ENCODE measurements around the gene CCDC188.

CCDC188 gene

DNA sequence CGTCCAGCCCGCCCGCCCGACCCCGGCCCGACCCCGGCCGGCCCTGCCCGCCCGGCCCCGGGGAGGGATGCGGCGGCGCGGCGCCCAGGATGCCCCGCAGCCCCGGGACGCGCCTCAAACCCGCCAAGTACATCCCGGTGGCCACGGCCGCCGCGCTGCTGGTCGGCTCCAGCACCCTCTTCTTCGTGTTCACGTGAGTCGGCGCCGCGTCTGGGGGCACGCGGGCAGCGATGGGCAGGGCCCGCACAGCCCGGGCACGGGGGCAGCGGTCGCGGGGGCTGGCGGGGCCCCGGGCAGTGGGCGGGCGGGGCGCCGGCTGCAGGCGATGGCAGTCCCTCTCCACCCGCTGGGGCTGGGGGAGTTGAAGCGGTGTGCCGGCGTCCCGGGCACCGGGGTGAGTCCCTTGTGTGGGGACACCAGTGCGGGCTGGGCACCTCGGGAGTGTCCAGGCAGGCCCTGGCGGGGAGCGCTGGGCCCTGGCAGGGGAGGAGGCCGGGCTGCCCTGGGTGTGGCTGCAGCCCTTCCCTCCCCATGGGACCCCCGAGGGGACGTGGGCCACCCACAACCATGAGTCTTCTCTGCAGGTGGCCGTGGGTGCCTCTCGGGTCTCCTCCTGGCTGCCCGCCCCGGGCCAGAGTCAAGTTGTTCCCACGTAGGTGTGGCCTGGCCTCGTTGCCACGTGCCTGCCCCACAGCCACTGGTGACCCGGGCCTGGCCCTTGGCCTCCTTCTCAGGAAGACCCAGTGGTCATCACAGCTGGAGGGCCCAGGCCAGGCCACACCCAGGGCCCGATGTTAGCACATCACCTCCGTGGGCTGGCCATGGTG is 18.8 kb downstream of the CCDC188 start:
- peak; percentile 13 for DNase-seq

DNA sequence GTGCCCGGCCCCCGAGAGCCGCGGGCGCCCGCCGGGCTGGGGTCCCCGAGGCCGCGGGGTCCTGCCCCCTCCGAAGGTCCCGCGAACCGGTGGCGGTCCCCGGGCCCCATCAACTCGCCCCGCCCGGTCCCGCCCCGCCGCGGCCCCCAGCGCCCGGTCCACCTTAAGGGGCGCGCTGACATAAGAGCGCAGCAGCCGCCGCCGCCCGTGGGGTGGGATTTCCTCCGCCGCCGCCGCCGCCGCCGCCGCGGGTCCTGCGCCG is 19.3 kb downstream of the CCDC188 start, which contains the start of gene ZDHHC8:
Gene ZDHHC8 (plus strand): TSS at position 208 of the 262 bp plus-strand sequence. CDS start 144 bp downstream, outside the sequence.
- DNase-seq = no peak

DNA sequence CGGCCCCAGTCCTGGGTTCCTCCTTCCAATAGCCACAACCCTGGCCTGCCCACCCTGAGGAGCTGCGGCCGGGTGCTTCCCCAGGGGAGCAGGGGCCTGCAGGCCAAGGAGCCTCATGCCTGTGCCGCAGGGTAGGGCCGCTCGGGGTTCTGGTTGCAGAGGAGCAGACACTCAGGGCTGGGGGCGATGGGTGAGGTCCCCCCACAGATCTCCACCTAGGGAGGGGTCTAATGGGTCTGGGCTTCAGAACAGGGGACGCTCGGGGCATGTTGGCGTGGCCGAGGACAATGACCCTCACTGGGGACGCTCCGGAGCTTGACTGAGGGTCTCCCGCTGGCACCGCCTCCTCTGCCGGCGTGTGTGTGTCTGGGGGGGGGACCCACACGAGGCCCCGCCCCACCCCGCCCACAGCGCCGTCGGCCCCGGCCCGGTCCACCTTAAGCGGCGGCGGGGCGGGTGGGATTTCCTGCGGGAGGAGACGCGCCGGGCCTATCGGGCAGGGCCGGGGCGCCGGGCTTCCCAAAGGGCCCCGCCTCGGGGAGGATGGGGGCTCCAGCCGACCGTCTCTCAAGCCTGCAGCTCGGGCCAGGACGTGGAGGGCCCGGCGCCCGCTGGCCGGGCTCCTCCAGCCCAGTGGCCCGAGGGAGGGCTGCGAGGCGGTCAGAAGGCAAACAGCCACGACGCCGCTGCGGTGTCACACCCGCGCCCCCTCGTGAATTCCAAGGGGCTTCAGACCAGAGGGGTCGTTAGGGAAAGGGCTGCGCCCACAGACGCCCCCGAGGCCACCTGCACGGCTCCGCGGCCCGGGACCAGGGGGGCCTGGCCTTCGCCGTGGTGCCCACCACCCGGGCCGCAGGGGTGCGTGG is 19.9 kb downstream of the CCDC188 start:
- peak; percentile 76 for DNase-seq

DNA sequence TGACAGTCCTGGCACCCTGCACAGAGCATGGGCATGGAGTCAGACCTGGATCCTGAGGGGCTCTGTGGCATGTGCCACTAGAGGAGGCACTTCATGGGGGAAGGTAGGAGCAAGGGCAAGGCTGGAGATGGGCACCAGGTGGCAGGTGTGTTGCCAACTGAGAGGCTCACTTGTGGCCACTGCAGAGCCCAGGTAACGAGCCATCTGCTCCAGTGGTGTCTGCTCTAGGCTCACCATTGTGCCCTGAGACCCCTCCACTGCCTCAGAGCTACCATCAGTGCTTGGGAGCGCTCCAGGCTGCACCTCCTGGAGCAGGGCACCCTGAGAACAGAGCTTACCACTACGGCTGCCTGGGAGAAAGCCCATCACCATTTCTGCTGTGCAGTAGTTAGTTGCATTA is 20.5 kb downstream of the CCDC188 start:
- peak; percentile 24 for DNase-seq

DNA sequence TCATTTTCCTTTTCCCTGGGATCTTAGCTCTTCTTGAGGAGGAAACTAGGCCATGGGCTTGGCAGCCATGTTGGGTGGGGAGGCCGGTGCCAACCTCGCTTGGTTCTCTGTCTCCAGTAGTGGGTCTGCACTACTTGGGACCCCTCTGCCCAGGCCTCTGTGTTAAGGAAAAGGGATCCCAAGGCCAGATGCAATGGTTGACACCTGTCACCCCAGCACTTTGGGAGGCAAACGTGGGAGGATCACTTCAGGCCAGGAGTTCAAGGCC is 21.2 kb downstream of the CCDC188 start:
- no peak for DNase-seq

DNA sequence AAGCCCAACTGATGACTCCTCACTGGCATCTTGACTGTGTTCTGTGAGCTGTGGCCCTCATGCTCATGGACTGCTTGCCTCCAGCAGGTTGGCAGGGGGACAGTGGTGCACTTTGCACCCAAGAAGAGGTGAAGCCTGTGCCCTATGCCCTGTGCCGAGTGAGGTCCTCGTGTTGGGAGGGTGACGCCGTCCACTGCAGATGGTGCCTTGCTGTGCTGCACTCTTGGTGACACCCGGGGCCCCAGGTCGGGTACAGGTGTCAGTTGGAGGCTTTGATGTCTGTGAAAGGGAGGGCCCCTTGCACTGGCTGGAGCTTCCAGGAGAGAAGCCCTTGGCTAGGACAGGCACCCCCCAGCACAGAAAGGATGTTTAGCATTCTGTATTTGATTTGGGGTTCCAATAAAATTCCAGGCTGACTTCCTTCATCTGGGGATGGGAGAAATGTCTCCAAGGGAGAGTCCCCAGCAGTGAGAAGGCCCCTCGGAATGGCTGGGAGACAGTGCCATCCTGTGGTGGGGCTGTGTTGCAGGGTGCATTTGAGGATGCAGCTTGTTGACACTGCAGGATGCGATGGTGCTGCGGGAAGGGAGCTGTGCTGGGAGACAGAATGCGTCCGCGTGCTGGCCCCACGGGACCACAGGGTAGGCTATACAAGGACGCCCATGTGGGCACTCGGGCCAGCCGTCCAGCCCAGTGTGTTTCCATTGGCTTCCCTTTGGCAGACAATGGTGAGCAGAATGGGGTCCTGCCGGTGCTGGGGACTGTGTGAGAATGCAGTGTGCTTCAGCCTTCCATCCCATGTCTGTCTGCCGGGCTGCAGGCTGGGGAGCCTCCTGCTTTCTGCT is 21.7 kb downstream of the CCDC188 start:
- peak; percentile 21 for DNase-seq

GRCh38 chr22:20128619-20128901 is 22.3 kb downstream of the CCDC188 start:
- DNase-seq = no peak

DNA sequence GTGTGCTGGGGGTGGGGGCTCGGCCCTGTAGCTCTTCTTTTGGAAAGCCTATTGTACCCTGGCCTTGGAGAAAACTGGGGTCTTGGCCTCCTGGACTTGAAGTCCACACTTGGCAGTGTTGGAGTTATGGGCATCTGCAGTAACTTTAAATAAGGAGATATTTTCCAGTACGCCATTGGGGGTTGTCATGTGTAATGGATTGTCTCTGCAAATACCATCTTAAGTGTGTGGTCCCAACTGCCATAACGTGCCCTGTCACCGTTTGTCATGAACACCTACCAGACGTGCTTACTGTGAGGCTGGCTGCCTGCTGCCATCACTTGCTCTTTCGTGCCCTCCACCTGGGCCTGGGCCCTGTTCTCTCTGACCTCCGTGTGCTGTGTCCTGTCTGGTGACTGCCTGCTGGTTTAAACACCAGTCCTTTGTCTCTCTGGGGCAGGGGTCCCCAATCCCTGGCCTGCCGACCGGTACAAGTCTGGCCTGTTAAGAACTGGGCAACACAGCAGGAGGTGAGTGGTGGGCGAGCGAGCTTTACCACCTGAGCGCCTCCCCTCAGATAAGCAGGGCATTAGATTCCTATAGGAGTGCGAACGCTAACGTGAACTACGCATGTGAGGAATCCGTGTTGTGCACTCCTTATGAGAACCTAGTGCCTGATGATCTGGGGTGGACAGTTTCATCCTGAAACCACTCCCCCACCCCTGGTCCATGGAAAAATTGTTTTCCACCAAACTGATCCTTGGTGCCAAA is 22.8 kb downstream of the CCDC188 start:
- DNase-seq = no peak

DNA sequence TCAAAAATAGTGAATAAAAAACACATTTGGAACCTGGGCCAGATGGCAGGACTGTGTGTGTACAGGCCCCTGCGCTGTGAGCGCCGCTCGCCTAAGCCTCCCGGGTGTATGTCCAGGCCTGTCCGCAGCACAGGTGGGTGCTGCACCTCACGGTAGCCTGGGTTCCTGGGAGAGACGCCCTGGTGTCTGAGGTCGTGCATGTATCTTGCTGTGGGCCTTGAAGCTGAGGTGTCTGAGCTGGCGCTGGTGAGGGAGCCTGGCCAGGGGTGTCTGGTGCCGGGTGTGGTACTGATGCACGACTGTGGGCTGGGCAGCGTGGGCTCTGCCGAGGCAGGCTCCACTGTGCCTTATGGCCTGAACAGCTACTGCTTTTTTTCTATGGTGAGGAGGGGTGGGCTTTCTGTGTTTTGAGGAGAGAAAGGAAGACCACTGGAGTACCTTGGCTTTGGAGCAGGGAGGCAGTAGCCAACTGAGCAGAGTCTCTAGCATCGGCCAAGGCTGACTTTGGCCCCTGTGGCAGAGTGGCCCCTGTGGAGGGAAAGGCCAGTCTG is 23.5 kb downstream of the CCDC188 start:
- DNase-seq = no peak

GRCh38 chr22:20126284-20127029 is 24.4 kb downstream of the CCDC188 start:
- DNase-seq = no peak

GRCh38 chr22:20125201-20126174 is 25.4 kb downstream of the CCDC188 start:
- no peak for DNase-seq

DNA sequence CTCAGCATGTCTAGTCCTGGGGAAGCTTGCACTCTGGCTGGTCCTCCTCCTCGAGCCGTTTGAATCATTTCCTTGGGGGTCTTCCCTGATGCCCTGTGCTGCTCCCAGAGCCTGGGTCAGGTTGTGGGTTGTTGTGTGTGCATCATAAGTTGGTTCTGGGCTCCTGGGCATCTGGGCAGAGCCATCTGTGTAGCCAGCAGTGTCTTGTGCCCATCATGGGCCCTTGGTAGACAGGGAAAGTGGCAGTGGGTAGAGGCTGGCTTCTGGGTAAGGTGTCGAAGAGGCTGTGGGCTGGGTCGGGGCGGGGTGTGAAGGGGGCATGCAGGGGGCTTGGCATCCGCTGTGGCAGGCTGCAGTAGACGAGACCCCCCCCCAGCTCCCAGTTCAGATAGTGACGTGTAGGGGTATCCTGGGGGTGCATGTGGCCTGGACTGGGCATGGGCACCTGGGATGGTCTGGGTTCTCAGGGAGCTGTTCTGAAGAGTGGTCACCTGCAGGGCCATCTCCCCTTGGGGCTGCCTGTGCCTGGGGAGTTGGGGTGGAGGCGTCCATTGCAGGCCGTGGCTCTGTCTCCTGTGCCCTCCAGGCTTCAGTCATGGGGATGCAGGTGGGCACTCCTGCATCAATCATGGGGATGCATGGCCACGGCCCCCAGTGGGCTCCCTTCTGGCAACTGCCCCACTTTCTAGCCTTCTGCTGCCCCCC is 26.6 kb downstream of the CCDC188 start:
- no peak for DNase-seq

- no peak for DNase-seq
These were observed 27.3 kb downstream of the CCDC188 start for GRCh38 chr22:20123366-20124082.

GRCh38 chr22:20121856-20122415 is 28.9 kb downstream of the CCDC188 start:
- no peak for DNase-seq

DNA sequence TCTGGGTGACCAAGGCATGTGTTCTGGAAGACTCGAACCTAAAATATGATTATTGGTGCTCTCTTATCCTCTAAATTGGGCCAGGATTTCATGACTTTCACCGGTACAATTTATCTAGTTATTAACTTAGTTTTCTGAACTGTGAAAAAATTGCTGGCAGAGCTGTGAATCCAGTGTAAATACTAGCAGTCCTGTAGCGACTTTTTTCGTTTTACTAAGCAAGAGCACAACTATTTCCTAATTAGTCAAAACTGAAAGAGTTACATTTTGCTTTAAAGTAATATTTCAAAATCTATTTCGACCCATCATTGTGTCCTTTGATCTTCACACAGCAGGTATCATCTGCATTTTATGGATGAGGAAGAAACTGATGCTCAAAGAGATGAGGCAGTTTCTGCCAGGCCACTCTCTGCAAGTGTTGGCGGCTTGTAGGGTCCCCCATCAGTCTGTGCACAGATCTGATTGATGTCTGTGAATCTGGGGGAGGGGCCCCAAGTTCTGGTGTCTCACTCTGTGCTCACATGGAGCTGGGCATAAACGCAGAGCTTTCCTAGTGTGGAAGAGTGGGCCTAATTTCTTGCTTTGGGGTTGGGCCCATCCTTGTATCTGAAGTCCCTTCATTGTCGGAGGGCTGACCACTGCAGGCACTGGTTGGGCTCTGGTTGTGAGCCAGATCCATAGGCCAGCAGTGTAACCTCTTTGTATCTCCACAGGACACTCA is 32.4 kb downstream of the CCDC188 start:
- DNase-seq = no peak

- DNase-seq = no peak
These were observed 33.1 kb downstream of the CCDC188 start for GRCh38 chr22:20117633-20118299.

- peak; percentile 96 for DNase-seq
These were observed 33.8 kb downstream of the CCDC188 start, which contains the start of gene TRMT2A for GRCh38 chr22:20116951-20117632. Gene TRMT2A (minus strand): TSS chr22:20117226. CDS start chr22:20116906, 320 bp downstream.

Measured in NCI-H1105 (cell line).